ENCODE data around the gene CNOT8.

GRCh38 chr5:154916874-154917273 is 58.4 kb downstream of the CNOT8 start:
- TF ChIP-seq, protein P1, sequence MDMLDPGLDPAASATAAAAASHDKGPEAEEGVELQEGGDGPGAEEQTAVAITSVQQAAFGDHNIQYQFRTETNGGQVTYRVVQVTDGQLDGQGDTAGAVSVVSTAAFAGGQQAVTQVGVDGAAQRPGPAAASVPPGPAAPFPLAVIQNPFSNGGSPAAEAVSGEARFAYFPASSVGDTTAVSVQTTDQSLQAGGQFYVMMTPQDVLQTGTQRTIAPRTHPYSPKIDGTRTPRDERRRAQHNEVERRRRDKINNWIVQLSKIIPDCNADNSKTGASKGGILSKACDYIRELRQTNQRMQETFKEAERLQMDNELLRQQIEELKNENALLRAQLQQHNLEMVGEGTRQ (IDR thresholded peaks at IDR 0.05; ENCODE audit: low read depth, low read length) = no peak
- TF ChIP-seq, protein P2, sequence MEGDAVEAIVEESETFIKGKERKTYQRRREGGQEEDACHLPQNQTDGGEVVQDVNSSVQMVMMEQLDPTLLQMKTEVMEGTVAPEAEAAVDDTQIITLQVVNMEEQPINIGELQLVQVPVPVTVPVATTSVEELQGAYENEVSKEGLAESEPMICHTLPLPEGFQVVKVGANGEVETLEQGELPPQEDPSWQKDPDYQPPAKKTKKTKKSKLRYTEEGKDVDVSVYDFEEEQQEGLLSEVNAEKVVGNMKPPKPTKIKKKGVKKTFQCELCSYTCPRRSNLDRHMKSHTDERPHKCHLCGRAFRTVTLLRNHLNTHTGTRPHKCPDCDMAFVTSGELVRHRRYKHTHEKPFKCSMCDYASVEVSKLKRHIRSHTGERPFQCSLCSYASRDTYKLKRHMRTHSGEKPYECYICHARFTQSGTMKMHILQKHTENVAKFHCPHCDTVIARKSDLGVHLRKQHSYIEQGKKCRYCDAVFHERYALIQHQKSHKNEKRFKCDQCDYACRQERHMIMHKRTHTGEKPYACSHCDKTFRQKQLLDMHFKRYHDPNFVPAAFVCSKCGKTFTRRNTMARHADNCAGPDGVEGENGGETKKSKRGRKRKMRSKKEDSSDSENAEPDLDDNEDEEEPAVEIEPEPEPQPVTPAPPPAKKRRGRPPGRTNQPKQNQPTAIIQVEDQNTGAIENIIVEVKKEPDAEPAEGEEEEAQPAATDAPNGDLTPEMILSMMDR (conservative IDR thresholded peaks at IDR 0.05; ENCODE audit: low read depth, low read length) = no peak

Measured in IMR-90 (cell line).